OCI-LY7 (cell line): ENCODE measurements around the gene KAT2A. TPM values are rescaled to one million over a fixed set of nuclear protein-coding genes. Genes with fewer than 3 reads are reported as not detected.

Experiments
- BruUV-seq: library from RNA; stranded (reverse); fragments of 400-500 nt; replicated peaks from 2 replicates; lab custom pipeline; 2021; lab: Mats Ljungman, UMichigan
- CTCF ChIA-PET: fragments of 300-600 bp; sonication (Branson Sonifier 250); formaldehyde crosslinking; loops from one replicate; lab custom pipeline; 2022; ENCODE audit warnings: antibody characterized with exemption; ENCODE audit not compliant: unreplicated experiment; lab: Charles Lee
- POLR2A ChIA-PET: fragments of 300-600 bp; sonication (Branson Sonifier 250); formaldehyde crosslinking; loops from one replicate; lab custom pipeline; 2022; ENCODE audit warnings: antibody characterized with exemption; lab: Charles Lee
- DNase-seq: peaks from one replicate; pipeline ENCODE4 v3.0.0-alpha.2; 2015; ENCODE audit warnings: low spot score
- H2AFZ ChIP-seq: fragments of 200-600 bp; sonication (generic), shearing (Covaris generic); 2 replicates; pipeline ENCODE4 v1.6.1; 2014; ENCODE audit warnings: mild to moderate bottlenecking, antibody characterized with exemption, low read length, moderate library complexity
- H3K27ac ChIP-seq: fragments of 200-600 bp; sonication (generic); 2 replicates; pipeline ENCODE4 v1.5.1; 2014; ENCODE audit warnings: mixed run types, low read depth, mild to moderate bottlenecking, moderate library complexity, low read length, inconsistent platforms; ENCODE audit not compliant: poor library complexity, severe bottlenecking
- H3K36me3 ChIP-seq: fragments of 200-600 bp; sonication (generic); 2 replicates; pipeline ENCODE4 v1.6.1; 2014; ENCODE audit warnings: mild to moderate bottlenecking, antibody characterized with exemption, low read length, moderate library complexity, mixed read lengths; ENCODE audit not compliant: insufficient read depth
- H3K4me1 ChIP-seq: fragments of 200-600 bp; sonication (generic); 2 replicates; pipeline ENCODE4 v1.5.1; 2014; ENCODE audit warnings: mild to moderate bottlenecking, low read length; ENCODE audit not compliant: insufficient read depth, poor library complexity, severe bottlenecking
- H3K4me2 ChIP-seq: fragments of 200-600 bp; sonication (generic); 2 replicates; pipeline ENCODE4 v1.6.1; 2014; ENCODE audit warnings: mild to moderate bottlenecking, low read length
- H3K4me3 ChIP-seq: fragments of 200-600 bp; sonication (generic); 2 replicates; pipeline ENCODE4 v1.5.1; 2014; ENCODE audit warnings: mild to moderate bottlenecking, low read depth, low read length; ENCODE audit not compliant: poor library complexity, severe bottlenecking
- H3K79me2 ChIP-seq: fragments of 200-600 bp; sonication (generic); 2 replicates; pipeline ENCODE4 v1.6.1; 2016; ENCODE audit warnings: low read depth, mild to moderate bottlenecking, low read length, moderate library complexity, mixed read lengths; ENCODE audit not compliant: insufficient read depth
- H3K9me2 ChIP-seq: fragments of 200-600 bp; sonication (generic); 2 replicates; pipeline ENCODE4 v1.6.1; 2016; ENCODE audit warnings: mild to moderate bottlenecking, low read length, mixed read lengths; ENCODE audit not compliant: insufficient read depth
- H3K9me3 ChIP-seq: fragments of 200-600 bp; sonication (generic); 2 replicates; pipeline ENCODE4 v1.6.1; 2014; ENCODE audit warnings: mild to moderate bottlenecking, mixed run types, low read length, mixed read lengths
- H4K20me1 ChIP-seq: fragments of 200-600 bp; sonication (generic); 2 replicates; pipeline ENCODE4 v1.6.1; 2014; ENCODE audit warnings: mild to moderate bottlenecking, antibody characterized with exemption, low read length, moderate library complexity, mixed read lengths; ENCODE audit not compliant: insufficient read depth
- CTCF ChIP-seq: fragments of 200-600 bp; sonication (generic); conservative IDR thresholded peaks from 2 replicates; pipeline ENCODE4 v1.5.1; 2014; ENCODE audit warnings: mild to moderate bottlenecking, antibody characterized with exemption, low read length, moderate library complexity, mixed read lengths
- EZH2phosphoT487 ChIP-seq: fragments of 200-600 bp; sonication (generic); IDR thresholded peaks from 2 replicates; pipeline ENCODE4 v1.6.1; 2018; ENCODE audit warnings: low read depth, borderline replicate concordance, mild to moderate bottlenecking, mixed run types, antibody characterized with exemption, low read length, moderate library complexity, mixed read lengths
- intact Hi-C: fragments of 100-400 bp; cut with micrococcal nuclease; formaldehyde crosslinking; loops from one replicate; pipeline ENCODE4 v1.10.0; 2022; ENCODE audit not compliant: unreplicated experiment
- total RNA-seq, 2 experiments: library from RNA; depleted of rRNA in 1 of 2; stranded (reverse); fragments of >200 nt in 1 of 2; shearing (Covaris generic) in 1 of 2; gene quantifications; 2 replicates each; pipeline ENCODE4 v1.2.3, GENCODE V29; 2014 to 2022

Gene KAT2A
- total RNA-seq, 2 experiments from 2014 or later: 73.0 to 89.8 TPM

GRCh38 chr17:42117397-42118125 is 3.6 kb downstream of the KAT2A start:
- POLR2A ChIA-PET: interaction anchor here (1.2 to 1.5 kb wide), 2 partner anchors 76 to 151 kb away, joined by 3 read pairs; partner anchors contain the start of gene CNP
- Histone ChIP-seq H3K4me3 (no peak overlapping the region), H3K4me1 (peaks cover 75% of the 10 kb centered on the region), H3K9me3 (no peaks in the 10 kb centered on the region), H4K20me1 (no peaks in the 10 kb centered on the region), H3K27ac (no peak overlapping the region), H3K4me2 (no peak overlapping the region), H2AFZ (no peak overlapping the region), H3K36me3 (peaks cover 44% of the 10 kb centered on the region), H3K79me2 (peaks cover 3% of the 10 kb centered on the region; the same call in 1 of the 2 replicates), H3K9me2 (no peaks in the 10 kb centered on the region)
- DNase-seq: no peak
- intact Hi-C loops: loop anchor here (1.0 to 10.0 kb wide), 3 partner anchors 64 to 383 kb away; partner anchors contain the start of genes HAP1, KCNH4 and STAT3
- no peak for TF ChIP-seq EZH2phosphoT487
- TF ChIP-seq CTCF: no peak
- BruUV-seq: no TSS peak
- CTCF ChIA-PET: interaction anchor here (0.6 kb wide), 1 partner anchor 19 kb away, joined by 3 read pairs; the partner anchor contains the start of gene ZNF385C

DNA sequence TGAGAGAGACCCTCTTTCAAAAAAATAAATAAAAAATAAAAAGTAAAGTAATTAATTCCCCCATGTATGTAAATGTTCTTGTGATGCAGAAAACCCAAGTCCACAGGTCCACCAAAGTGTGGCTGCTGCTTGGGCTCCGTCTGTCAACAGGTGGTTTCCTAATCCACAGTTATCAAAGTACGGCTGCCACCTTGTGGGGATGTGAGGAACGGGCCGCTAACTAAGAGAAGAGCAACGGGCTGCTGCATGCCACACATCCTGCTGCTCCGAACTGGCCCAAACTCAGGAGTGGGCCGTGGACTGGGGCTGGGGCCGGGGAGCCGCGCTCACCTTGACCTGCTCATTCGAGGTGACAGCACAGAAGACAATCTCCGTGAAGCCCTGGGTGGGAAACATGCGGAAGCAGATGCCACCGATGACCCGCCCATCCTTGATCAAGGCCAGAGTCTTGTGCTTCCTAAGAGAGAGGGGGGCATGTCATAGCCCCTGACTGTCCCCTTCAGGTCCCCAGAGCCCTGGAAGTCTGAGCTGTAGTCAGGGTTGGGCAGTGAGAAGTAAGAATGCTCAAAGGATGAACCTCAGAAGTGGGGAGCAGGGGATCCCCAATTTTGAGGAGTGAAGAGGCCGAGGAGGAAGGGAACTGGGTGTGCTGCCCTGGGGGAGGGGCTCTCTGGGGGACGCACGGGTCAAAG is 4.3 kb downstream of the KAT2A start:
- peak; percentile 94 for TF ChIP-seq CTCF
- TF ChIP-seq EZH2phosphoT487: no peak
- Histone ChIP-seq H3K4me3 (no peak overlapping the region), H2AFZ (no peak overlapping the region), H3K4me1 (peaks cover 80% of the 10 kb centered on the region), H3K27ac (peak overlapping the region; percentile 91), H3K36me3 (peaks cover 44% of the 10 kb centered on the region), H3K79me2 (peaks cover 3% of the 10 kb centered on the region; the same call in 1 of the 2 replicates), H3K9me3 (no peaks in the 10 kb centered on the region), H4K20me1 (no peaks in the 10 kb centered on the region), H3K9me2 (no peaks in the 10 kb centered on the region), H3K4me2 (peak overlapping the region; percentile 77)
- POLR2A ChIA-PET: interaction anchor here (0.6 kb wide), 1 partner anchor 48 kb away, joined by 3 read pairs; no protein-coding TSS in a partner anchor
- DNase-seq: peak; percentile 90
- intact Hi-C loops: loop anchor here (1.0 to 10.0 kb wide), 5 partner anchors 50 to 382 kb away; partner anchors contain the start of genes HAP1 and STAT3
- CTCF ChIA-PET: no interaction called here
- no TSS peak for BruUV-seq
